ENCODE data around the gene RNU1-3.
"Not testable (repeated sequence)": the region's sequence is repeated elsewhere in the genome, so short reads cannot be mapped to it uniquely, and the experiment has no call there.

DNA sequence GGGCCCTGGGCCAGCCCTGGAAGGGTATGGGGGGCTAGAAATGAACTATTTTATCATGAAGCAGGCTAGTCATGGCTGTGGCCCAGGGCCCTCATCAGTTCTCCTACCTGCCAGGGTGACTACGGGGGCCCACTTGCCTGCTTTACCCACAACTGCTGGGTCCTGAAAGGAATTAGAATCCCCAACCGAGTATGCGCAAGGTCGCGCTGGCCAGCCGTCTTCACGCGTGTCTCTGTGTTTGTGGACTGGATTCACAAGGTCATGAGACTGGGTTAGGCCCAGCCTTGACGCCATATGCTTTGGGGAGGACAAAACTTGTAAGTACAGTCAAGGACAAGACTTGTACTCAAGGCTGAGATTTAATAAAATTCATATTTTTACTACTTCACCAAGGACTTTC is 16.8 kb downstream of the RNU1-3 start:
- TF ChIP-seq, protein P1, sequence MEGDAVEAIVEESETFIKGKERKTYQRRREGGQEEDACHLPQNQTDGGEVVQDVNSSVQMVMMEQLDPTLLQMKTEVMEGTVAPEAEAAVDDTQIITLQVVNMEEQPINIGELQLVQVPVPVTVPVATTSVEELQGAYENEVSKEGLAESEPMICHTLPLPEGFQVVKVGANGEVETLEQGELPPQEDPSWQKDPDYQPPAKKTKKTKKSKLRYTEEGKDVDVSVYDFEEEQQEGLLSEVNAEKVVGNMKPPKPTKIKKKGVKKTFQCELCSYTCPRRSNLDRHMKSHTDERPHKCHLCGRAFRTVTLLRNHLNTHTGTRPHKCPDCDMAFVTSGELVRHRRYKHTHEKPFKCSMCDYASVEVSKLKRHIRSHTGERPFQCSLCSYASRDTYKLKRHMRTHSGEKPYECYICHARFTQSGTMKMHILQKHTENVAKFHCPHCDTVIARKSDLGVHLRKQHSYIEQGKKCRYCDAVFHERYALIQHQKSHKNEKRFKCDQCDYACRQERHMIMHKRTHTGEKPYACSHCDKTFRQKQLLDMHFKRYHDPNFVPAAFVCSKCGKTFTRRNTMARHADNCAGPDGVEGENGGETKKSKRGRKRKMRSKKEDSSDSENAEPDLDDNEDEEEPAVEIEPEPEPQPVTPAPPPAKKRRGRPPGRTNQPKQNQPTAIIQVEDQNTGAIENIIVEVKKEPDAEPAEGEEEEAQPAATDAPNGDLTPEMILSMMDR (IDR thresholded peaks at IDR 0.05; ENCODE audit: poor library complexity), result not testable (repeated sequence)
- TF ChIP-seq EZH2phosphoT487 (IDR thresholded peaks at IDR 0.05; ENCODE audit: low read depth, severe bottlenecking, unreplicated experiment); EZH2 (IDR thresholded peaks at IDR 0.05; ENCODE audit: borderline replicate concordance): not testable (repeated sequence)
